Osteoblast (primary cell): Measurements from ENCODE around the gene AGO3. TPM values are rescaled to one million over a fixed set of nuclear protein-coding genes. Genes with fewer than 3 reads are reported as not detected.

Source experiments
- DNase-seq: peaks from one replicate; pipeline ENCODE4 v3.0.0; 2011; ENCODE audit warnings: low spot score, mixed read lengths; ENCODE audit not compliant: insufficient read length; ENCODE audit errors: missing footprints
- H2AFZ ChIP-seq: 2 replicates; pipeline ENCODE4 v1.6.0; 2011; ENCODE audit warnings: mild to moderate bottlenecking, low read length
- H3K27ac ChIP-seq: 2 replicates; pipeline ENCODE4 v1.5.1; 2011; ENCODE audit warnings: mild to moderate bottlenecking, low read depth, low read length, moderate library complexity
- H3K27me3 ChIP-seq: 2 replicates; pipeline ENCODE4 v1.6.0; 2012; ENCODE audit warnings: mild to moderate bottlenecking, control low read depth, inconsistent platforms, low read length, moderate library complexity; ENCODE audit not compliant: insufficient read depth
- H3K36me3 ChIP-seq: 2 replicates; pipeline ENCODE4 v1.5.1; 2011; ENCODE audit warnings: mild to moderate bottlenecking, low read length, control low read depth, moderate library complexity; ENCODE audit not compliant: insufficient read depth
- H3K4me1 ChIP-seq: 2 replicates; pipeline ENCODE4 v1.5.1; 2011; ENCODE audit warnings: mild to moderate bottlenecking, low read length, control low read depth, moderate library complexity; ENCODE audit not compliant: insufficient read depth
- H3K4me2 ChIP-seq: 2 replicates; pipeline ENCODE4 v1.6.0; 2011; ENCODE audit warnings: mild to moderate bottlenecking, low read length; ENCODE audit not compliant: insufficient read depth
- H3K4me3 ChIP-seq: fragments of 200-600 bp; sonication (generic); 3 replicates; pipeline ENCODE4 v1.5.1; 2012; ENCODE audit warnings: mild to moderate bottlenecking, low read length, inconsistent platforms; ENCODE audit not compliant: insufficient read depth
- H3K79me2 ChIP-seq: 2 replicates; pipeline ENCODE4 v1.6.0; 2012; ENCODE audit warnings: mild to moderate bottlenecking, low read length, control low read depth, inconsistent platforms; ENCODE audit not compliant: insufficient read depth
- H3K9me3 ChIP-seq: 2 replicates; pipeline ENCODE4 v1.5.1; 2011; ENCODE audit warnings: low read depth, low read length, control low read depth
- H4K20me1 ChIP-seq: 2 replicates; pipeline ENCODE4 v1.6.0; 2012; ENCODE audit warnings: mild to moderate bottlenecking, low read length, control low read depth; ENCODE audit not compliant: insufficient read depth
- total RNA-seq: library from RNA; depleted of rRNA; stranded (reverse); fragments of >200 nt; gene quantifications from 2 replicates; pipeline ENCODE4 v1.2.3, GENCODE V29; 2012
- TF ChIP-seq, protein P1 (sequence below): IDR thresholded peaks from 2 replicates; pipeline ENCODE4 v1.5.1; 2011; ENCODE audit warnings: mild to moderate bottlenecking, low read depth, low read length, moderate library complexity; ENCODE audit errors: extremely low read depth

Gene AGO3
- 14.8 and 17.4 TPM in 2 replicates for total RNA-seq

DNA sequence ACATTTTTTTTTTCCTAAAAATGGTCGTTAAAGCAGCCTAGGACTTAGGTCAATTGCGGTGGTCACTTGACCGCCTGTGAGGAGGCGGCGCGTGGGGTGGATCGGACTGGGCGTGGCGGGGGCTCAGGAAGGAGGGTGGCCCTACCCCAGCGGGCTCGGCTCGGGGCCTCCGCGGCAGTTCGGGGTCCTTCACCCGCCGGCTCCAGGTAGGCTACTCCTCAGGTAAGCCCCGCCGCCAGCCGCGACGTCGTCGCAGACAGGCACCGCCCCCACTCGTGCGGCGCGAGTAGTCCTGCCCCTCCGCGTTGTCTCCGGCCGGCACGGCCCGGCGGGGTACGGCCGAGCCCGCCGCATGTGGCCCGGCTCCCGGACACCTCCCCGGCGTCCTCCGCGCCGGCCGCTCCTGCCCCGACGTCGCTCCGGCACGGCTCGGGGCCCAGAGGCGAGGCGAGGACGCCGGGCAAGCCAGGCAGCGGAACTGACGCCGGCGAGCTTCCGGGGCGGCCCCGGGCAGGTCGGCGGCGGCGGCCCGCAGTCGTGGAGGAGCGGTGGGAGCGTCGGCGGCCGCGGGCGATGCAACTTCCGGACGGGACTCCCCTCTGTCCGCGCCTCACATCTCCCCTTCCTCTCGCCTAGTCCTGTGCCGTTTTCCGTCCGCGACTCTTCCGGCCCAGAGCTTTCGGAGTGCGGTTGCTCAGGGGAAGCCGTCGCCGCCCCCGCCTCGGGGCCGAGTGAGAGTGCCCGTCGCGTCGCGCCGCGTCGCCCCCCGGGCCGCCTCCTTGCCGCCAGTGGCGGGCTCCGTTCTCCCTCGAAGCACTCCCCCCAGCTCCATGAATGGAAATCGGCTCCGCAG is at the start of gene AGO3:
AGO3 (plus strand) TSS at position 513 of the 853 bp plus-strand sequence; CDS start at position 835, 322 bp downstream.
- peaks cover 47% of the 10 kb centered on the region for H3K79me2 ChIP-seq
- TF ChIP-seq, protein P1, sequence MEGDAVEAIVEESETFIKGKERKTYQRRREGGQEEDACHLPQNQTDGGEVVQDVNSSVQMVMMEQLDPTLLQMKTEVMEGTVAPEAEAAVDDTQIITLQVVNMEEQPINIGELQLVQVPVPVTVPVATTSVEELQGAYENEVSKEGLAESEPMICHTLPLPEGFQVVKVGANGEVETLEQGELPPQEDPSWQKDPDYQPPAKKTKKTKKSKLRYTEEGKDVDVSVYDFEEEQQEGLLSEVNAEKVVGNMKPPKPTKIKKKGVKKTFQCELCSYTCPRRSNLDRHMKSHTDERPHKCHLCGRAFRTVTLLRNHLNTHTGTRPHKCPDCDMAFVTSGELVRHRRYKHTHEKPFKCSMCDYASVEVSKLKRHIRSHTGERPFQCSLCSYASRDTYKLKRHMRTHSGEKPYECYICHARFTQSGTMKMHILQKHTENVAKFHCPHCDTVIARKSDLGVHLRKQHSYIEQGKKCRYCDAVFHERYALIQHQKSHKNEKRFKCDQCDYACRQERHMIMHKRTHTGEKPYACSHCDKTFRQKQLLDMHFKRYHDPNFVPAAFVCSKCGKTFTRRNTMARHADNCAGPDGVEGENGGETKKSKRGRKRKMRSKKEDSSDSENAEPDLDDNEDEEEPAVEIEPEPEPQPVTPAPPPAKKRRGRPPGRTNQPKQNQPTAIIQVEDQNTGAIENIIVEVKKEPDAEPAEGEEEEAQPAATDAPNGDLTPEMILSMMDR, result no peak
- H3K4me2 ChIP-seq, result peak within 1 kb of the TSS; percentile 87
- DNase-seq, result peak; percentile 97
- H3K36me3 ChIP-seq, result no peaks in the 10 kb centered on the region
- H4K20me1 ChIP-seq, result peaks cover 24% of the 10 kb centered on the region
- H3K4me3 ChIP-seq, result peak within 1 kb of the TSS; percentile 95
- H3K27me3 ChIP-seq, result no peaks in the 10 kb centered on the region
- peak within 1 kb of the TSS; percentile 85 for H2AFZ ChIP-seq
- H3K4me1 ChIP-seq, result peaks cover 12% of the 10 kb centered on the region
- H3K27ac ChIP-seq, result peak within 1 kb of the TSS; percentile 88
- H3K9me3 ChIP-seq, result no peaks in the 10 kb centered on the region

DNA sequence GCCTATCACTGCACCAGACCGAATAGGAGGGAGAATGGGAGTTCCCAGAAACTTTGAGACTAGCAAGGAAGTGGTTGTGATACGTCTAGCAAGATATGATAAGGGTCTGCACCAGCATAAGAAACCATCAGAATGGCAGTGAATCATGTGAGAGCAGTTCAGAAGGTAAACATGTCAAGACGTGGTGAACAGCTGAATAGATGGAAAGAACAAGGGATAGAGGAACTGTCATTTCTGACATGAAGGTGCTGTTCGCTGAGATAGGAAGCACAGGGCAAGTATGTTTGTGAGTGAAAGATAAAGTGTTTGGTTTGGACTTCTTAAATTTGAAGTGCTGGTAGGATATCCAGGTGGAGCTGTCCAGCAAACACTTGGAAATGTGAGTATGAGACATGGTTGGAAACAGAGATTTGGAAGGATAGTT is 49.0 kb upstream of the AGO3 start:
- DNase-seq, result no peak

DNA sequence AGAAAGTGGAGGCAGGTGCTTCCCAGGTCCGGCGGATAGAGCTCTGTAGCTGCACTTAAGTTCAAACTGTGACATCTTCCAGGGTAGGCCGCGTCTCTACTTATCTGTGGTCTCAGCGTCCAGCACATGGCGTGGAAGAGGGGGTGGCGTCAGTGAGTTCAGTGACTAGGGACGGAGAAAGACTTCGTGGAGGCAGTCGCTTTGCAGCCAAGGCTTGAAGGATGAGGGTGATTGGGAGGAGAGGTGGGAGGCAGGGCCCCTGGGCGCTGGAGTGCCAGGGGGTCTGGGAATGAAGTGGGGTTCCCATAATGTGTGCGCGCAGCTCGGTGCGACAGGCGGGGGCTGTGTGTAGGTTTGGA is 48.3 kb upstream of the AGO3 start:
- Histone ChIP-seq H3K36me3 (no peaks in the 10 kb centered on the region), H2AFZ (peak overlapping the region; percentile 79), H3K79me2 (peaks cover 33% of the 10 kb centered on the region), H3K27me3 (no peaks in the 10 kb centered on the region), H3K4me2 (peak overlapping the region; percentile 78), H3K4me3 (peak overlapping the region; percentile 100), H4K20me1 (peaks cover 26% of the 10 kb centered on the region), H3K9me3 (no peaks in the 10 kb centered on the region), H3K4me1 (peaks cover 4% of the 10 kb centered on the region), H3K27ac (no peak overlapping the region)
- no peak for DNase-seq
- TF ChIP-seq, protein P1, result no peak

More for the DNA sequence above, 49.0 kb upstream of the AGO3 start:
- H3K27me3 ChIP-seq, result no peaks in the 10 kb centered on the region
- H3K79me2 ChIP-seq, result peaks cover 29% of the 10 kb centered on the region
- H3K4me1 ChIP-seq, result peaks cover 4% of the 10 kb centered on the region
- H3K9me3 ChIP-seq, result no peaks in the 10 kb centered on the region
- H4K20me1 ChIP-seq, result peaks cover 21% of the 10 kb centered on the region
- H3K4me2 ChIP-seq, result no peak overlapping the region
- no peak overlapping the region for H3K4me3 ChIP-seq
- TF ChIP-seq, protein P1, result no peak
- H3K36me3 ChIP-seq, result no peaks in the 10 kb centered on the region
- H2AFZ ChIP-seq, result no peak overlapping the region
- H3K27ac ChIP-seq, result no peak overlapping the region

DNA sequence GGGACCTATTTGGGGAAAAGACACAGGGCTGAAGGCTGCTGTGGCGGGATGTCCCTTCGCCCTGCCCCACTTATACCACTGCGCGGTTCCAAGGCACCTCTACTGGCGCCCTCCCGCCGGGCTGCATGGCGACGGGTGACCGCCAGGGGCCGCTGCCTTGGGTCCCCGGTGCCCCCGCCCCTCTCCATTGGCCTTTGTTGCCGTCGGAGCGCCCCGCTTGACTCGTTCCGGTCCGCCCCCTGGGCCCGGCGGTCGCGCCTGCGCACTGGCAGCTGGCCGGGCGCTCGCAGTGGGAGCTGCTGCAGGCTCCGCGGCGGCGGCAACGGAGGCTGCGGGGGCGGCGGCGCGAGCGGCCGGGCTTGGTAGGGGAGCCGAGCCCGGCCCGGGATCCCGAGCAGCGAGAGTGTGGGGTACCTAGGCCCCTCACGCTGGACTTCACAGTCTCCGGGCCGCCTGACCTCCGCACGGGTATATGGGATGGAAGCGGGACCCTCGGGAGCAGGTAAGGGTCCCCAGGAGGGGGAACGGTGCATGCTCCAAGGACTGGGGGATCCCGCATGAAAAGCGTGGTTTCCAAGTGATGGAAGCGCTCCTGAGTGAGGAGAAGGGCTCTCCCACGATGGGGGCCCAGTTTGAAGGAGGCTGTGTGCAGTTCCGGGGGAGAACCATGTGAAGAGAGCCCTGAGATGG is 47.8 kb upstream of the AGO3 start, which contains the start of gene AGO1:
AGO1 (plus strand) TSS at position 265 of the 690 bp plus-strand sequence; CDS start at position 478, 213 bp downstream.
- H3K36me3 ChIP-seq, result no peaks in the 10 kb centered on the region
- peak within 1 kb of the TSS; percentile 66 for H3K27ac ChIP-seq
- H3K4me2 ChIP-seq, result peak within 1 kb of the TSS; percentile 97
- H3K79me2 ChIP-seq, result peaks cover 33% of the 10 kb centered on the region
- H4K20me1 ChIP-seq, result peaks cover 26% of the 10 kb centered on the region
- peak within 1 kb of the TSS; percentile 100 for H3K4me3 ChIP-seq
- peaks cover 4% of the 10 kb centered on the region for H3K4me1 ChIP-seq
- peak; percentile 100 for DNase-seq
- no peaks in the 10 kb centered on the region for H3K9me3 ChIP-seq
- TF ChIP-seq, protein P1, result peak; percentile 79
- peak within 1 kb of the TSS; percentile 93 for H2AFZ ChIP-seq
- no peaks in the 10 kb centered on the region for H3K27me3 ChIP-seq
